Liver (tissue), 9 donors: Measurements from ENCODE around the gene DPF3. TPM values are rescaled to one million over a fixed set of nuclear protein-coding genes. Genes with fewer than 3 reads are reported as not detected.

Experiments used
- DNase-seq: peaks from one replicate; pipeline ENCODE4 v3.0.0-alpha.2; 2017; ENCODE audit warnings: low spot score
- H3K27ac ChIP-seq, 2 donors: one replicate each; pipeline ENCODE4 v1.7.0; 2013; ENCODE audit warnings: inconsistent platforms in 2 of 2, low read length in 2 of 2, control low read depth in 1 of 2, low read depth in 1 of 2, mild to moderate bottlenecking in 1 of 2
- H3K27me3 ChIP-seq, 4 donors: one replicate each; pipeline versions ENCODE4 v1.6.1 to v1.7.0; 2013; ENCODE audit warnings: low read length in 3 of 4, inconsistent platforms in 1 of 4, mild to moderate bottlenecking in 1 of 4, moderate library complexity in 1 of 4; ENCODE audit not compliant: control insufficient read depth in 4 of 4, insufficient read depth in 4 of 4
- H3K36me3 ChIP-seq, 4 donors: one replicate each; pipeline versions ENCODE4 v1.6.1 to v1.7.0; 2013; ENCODE audit warnings: low read length in 3 of 4, mild to moderate bottlenecking in 3 of 4, low read depth in 1 of 4, moderate library complexity in 1 of 4; ENCODE audit not compliant: control insufficient read depth in 4 of 4, insufficient read depth in 3 of 4
- H3K4me1 ChIP-seq, 4 donors: one replicate each; pipeline versions ENCODE4 v1.6.1 to v1.7.0; 2013; ENCODE audit warnings: low read length in 3 of 4, mild to moderate bottlenecking in 3 of 4, moderate library complexity in 1 of 4; ENCODE audit not compliant: control insufficient read depth in 4 of 4, insufficient read depth in 4 of 4
- H3K4me3 ChIP-seq, 3 donors: one replicate each; pipeline versions ENCODE4 v1.6.1 to v1.7.0; 2013; ENCODE audit warnings: low read length in 3 of 3, control low read depth in 1 of 3, low read depth in 1 of 3, mild to moderate bottlenecking in 1 of 3
- H3K9ac ChIP-seq, 2 donors: one replicate each; pipeline ENCODE4 v1.7.0; 2013; ENCODE audit warnings: low read length in 2 of 2, mild to moderate bottlenecking in 2 of 2, moderate library complexity in 2 of 2, control low read depth in 1 of 2, low read depth in 1 of 2
- H3K9me3 ChIP-seq, 4 donors: one replicate each; pipeline versions ENCODE4 v1.6.1 to v1.7.0; 2013; ENCODE audit warnings: low read length in 3 of 4; ENCODE audit not compliant: control insufficient read depth in 4 of 4
- ATF3 ChIP-seq: IDR thresholded peaks from 2 replicates; pipeline ENCODE4 v1.6.1; 2016; ENCODE audit warnings: antibody characterized with exemption
- CTCF ChIP-seq: fragments of 150-350 bp; IDR thresholded peaks from 2 replicates; pipeline ENCODE4 v1.5.1; 2017; ENCODE audit warnings: improper control_type of control experiment, low read depth, low read length; ENCODE audit not compliant: missing input control
- EGR1 ChIP-seq, 2 donors: IDR thresholded peaks; 2 replicates each; pipeline ENCODE4 v1.6.1; 2016 to 2018; ENCODE audit warnings: antibody characterized with exemption in 2 of 2, low read depth in 2 of 2
- FOXA1 ChIP-seq: IDR thresholded peaks from 2 replicates; pipeline ENCODE4 v1.6.1; 2016; ENCODE audit warnings: antibody characterized with exemption
- FOXA2 ChIP-seq: IDR thresholded peaks from 2 replicates; pipeline ENCODE4 v1.6.1; 2016; ENCODE audit warnings: antibody characterized with exemption
- GABPA ChIP-seq, 2 donors: IDR thresholded peaks in 1 of 2; conservative IDR thresholded peaks in 1 of 2; 2 replicates each; pipeline ENCODE4 v1.6.1; 2016; ENCODE audit warnings: antibody characterized with exemption in 2 of 2, mild to moderate bottlenecking in 1 of 2, moderate library complexity in 1 of 2
- HNF4A ChIP-seq, 2 donors: conservative IDR thresholded peaks; 2 replicates each; pipeline ENCODE4 v1.6.1; 2016; ENCODE audit warnings: antibody characterized with exemption in 2 of 2, mild to moderate bottlenecking in 2 of 2
- HNF4G ChIP-seq: IDR thresholded peaks from 2 replicates; pipeline ENCODE4 v1.6.1; 2016; ENCODE audit warnings: antibody characterized with exemption
- JUND ChIP-seq, 2 donors: IDR thresholded peaks; 2 replicates each; pipeline ENCODE4 v1.6.1; 2016; ENCODE audit warnings: antibody characterized with exemption in 2 of 2
- MAX ChIP-seq: IDR thresholded peaks from 2 replicates; pipeline ENCODE4 v1.6.1; 2016; ENCODE audit warnings: antibody characterized with exemption
- NR2F2 ChIP-seq: IDR thresholded peaks from 2 replicates; pipeline ENCODE4 v1.6.1; 2016; ENCODE audit warnings: antibody characterized with exemption
- RAD21 ChIP-seq, 2 donors: IDR thresholded peaks; 2 replicates each; pipeline ENCODE4 v1.6.1; 2016; ENCODE audit warnings: antibody characterized with exemption in 2 of 2, mild to moderate bottlenecking in 2 of 2
- REST ChIP-seq: IDR thresholded peaks from 2 replicates; pipeline ENCODE4 v1.6.1; 2016; ENCODE audit warnings: antibody characterized with exemption, mild to moderate bottlenecking
- RXRA ChIP-seq, 2 donors: IDR thresholded peaks; 2 replicates each; pipeline ENCODE4 v1.6.1; 2017 to 2018; ENCODE audit warnings: antibody characterized with exemption in 2 of 2, mild to moderate bottlenecking in 1 of 2
- SP1 ChIP-seq: IDR thresholded peaks from 2 replicates; pipeline ENCODE4 v1.6.1; 2018; ENCODE audit warnings: antibody characterized with exemption, mild to moderate bottlenecking
- TAF1 ChIP-seq: conservative IDR thresholded peaks from 2 replicates; pipeline ENCODE4 v1.6.1; 2016; ENCODE audit warnings: antibody characterized with exemption, mild to moderate bottlenecking
- YY1 ChIP-seq: IDR thresholded peaks from 2 replicates; pipeline ENCODE4 v1.6.1; 2016; ENCODE audit warnings: antibody characterized with exemption, mild to moderate bottlenecking
- ZBTB33 ChIP-seq: IDR thresholded peaks from 2 replicates; pipeline ENCODE4 v1.6.1; 2016; ENCODE audit warnings: antibody characterized with exemption
- WGBS: extraction: QIAGEN DNeasy Blood & Tissue Kit; methylation state at CpG from one replicate; pipeline ENCODE4 v1.1.7; 2013; 5-methylcytosine and 5-hydroxymethylcytosine counted together
- polyA plus RNA-seq, 2 donors: library from polyadenylated mRNA; stranded (reverse) in 1 of 2; unstranded in 1 of 2; fragments of 200-250 nt in 1 of 2; fragments of >200 nt in 1 of 2; fragmentation: Nextera tagmentation in 1 of 2; extraction: Ambion mirVana in 1 of 2; gene quantifications; one replicate each; pipeline versions ENCODE4 v1.2.1 to v1.2.3, GENCODE V29; 2013 to 2015
- total RNA-seq, 2 donors: library from RNA; depleted of rRNA; stranded (reverse); fragments of >200 nt; gene quantifications; one replicate each; pipeline ENCODE4 v1.2.3, GENCODE V29; 2014
- donor health status: healthy.
- donor health status: healthy.
- donor health status: healthy.
- donor health status: healthy.
- donor health status: healthy.

Gene DPF3
- total and polyA plus RNA-seq, 4 donors = 1.1 to 23.2 (median 2.5) TPM

- Histone ChIP-seq H3K4me1 (no peaks in the 10 kb centered on the region), H3K27me3 (no peaks in the 10 kb centered on the region), H3K4me3 (no peak overlapping the region), H3K9ac (no peak overlapping the region), H3K27ac (no peak overlapping the region), H3K36me3 (peaks cover 2 to 14% (median 7%) of the 10 kb centered on the region in 4 donors), H3K9me3 (no peaks in the 10 kb centered on the region)
- 90% methylated on average over 4 of the region's 4 CpGs for WGBS
- DNase-seq = no peak
- TF ChIP-seq HNF4A (conservative IDR thresholded peaks at IDR 0.05) = no peak
- no peak for TF ChIP-seq TAF1
- TF ChIP-seq EGR1 (IDR thresholded peaks at IDR 0.05; ENCODE audit: low read depth in 2 of 2) = no peak
- TF ChIP-seq GABPA (IDR thresholded peaks at IDR 0.05 in 1 of 2, conservative IDR thresholded peaks at IDR 0.05 in 1 of 2) = no peak
- TF ChIP-seq ZBTB33 = no peak
- TF ChIP-seq FOXA2 = no peak
- TF ChIP-seq FOXA1 = no peak
- TF ChIP-seq RXRA (IDR thresholded peaks at IDR 0.05) = no peak
- TF ChIP-seq YY1 = no peak
- no peak for TF ChIP-seq ATF3
- no peak for TF ChIP-seq CTCF
- TF ChIP-seq REST = no peak
- TF ChIP-seq NR2F2 = no peak
- TF ChIP-seq JUND (IDR thresholded peaks at IDR 0.05) = no peak
- no peak for TF ChIP-seq RAD21 (IDR thresholded peaks at IDR 0.05)
- TF ChIP-seq HNF4G = no peak
- no peak for TF ChIP-seq SP1
- no peak for TF ChIP-seq MAX
Measured at GRCh38 chr14:72677664-72678063, 216.2 kb downstream of the DPF3 start.
